ENCODE data around the gene APLNR.

Gene APLNR

DNA sequence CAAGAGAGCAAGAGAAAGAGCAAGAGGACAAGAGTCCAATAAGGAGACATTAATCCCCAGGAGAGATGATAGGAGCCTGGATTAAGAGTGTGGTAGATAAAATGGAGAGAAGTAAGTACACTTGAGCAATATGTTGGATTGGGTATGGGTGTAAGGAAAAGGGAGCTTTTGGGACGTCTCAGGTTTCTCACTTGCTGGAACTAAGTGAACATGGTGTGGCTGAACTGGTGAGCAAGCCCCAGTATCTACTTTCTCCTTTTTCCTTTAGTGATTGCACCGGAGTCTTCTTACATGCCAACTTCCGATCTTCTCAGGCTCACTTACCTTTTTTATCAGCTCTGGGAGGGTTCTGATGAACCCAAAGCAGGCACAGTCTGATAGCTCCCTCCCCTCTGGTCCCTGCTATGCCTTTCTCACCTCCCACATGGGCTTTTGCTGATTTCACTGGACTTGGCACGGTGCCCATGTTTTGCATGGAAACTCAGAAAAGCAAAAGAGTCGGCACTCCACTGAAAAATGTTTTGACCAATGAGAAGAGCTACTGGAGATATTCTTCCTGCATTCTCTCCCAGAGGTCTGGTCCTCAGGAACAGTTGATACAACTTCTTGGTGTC, 14.5 kb upstream of the APLNR start:
- DNase-seq (ENCODE audit: low spot score): no peak

DNA sequence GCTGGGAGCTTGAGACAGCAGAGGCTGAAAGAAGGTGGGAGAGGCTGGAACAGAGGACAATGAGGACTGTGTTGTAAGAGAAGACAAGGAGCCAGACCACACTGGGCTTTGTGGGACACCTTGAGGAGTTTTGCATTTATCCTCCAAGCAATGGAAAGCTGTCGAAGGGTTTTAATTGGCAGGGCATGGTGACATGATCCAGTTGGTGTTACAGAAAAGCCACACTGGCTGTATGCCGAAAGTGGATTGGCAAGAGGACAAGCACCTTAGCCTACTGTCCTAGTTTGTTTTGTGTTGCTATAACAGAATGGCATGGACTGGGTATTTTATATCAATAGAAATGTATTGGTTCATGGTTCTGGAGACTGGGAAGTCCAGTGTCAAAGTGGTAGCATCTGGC, 14.0 kb upstream of the APLNR start:
- no peak for DNase-seq (ENCODE audit: low spot score)

DNA sequence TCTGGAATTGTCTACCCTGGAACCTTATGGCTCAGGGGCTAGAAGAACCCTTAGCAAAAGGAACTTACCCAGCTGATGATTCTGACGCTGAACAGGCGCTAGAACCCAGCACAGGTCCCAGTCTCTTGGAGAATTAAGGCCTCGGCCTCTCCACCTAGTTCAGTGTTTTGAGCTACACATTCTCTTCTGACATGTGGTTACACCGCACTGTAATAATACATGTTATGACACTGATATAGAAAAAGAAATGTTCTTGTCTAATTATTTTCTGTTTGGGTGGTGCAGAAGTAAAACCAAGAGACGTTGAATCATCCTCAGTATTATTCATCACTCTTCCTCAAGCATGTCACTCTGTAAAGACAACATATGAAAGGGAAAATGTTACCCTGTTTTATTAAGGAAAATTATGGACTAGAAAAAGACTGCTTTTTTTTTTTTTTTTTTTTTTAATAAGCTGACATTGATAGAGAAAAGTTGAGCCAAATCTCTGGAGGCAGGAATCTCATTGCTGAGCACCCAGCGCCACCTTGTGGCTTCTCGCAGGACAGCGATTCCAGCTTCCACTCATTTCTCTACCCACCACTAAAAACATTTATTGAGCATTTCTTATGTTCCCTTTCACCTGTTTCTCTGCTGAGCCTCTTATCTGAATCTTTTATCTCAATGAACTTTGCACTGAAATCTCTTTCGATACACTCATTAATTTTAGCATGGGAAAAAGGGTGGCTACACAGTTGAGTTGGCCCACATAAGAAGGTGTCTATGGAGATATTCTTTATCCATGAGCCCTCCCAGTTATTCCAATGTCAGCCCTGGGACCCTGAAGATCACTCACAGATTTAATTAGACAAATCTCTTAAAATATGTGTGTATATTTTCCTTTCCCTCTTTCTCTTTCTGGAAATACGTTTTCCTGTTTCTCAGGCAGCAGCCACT, 12.6 kb upstream of the APLNR start:
- peak; percentile 31 for DNase-seq (ENCODE audit: low spot score)

DNA sequence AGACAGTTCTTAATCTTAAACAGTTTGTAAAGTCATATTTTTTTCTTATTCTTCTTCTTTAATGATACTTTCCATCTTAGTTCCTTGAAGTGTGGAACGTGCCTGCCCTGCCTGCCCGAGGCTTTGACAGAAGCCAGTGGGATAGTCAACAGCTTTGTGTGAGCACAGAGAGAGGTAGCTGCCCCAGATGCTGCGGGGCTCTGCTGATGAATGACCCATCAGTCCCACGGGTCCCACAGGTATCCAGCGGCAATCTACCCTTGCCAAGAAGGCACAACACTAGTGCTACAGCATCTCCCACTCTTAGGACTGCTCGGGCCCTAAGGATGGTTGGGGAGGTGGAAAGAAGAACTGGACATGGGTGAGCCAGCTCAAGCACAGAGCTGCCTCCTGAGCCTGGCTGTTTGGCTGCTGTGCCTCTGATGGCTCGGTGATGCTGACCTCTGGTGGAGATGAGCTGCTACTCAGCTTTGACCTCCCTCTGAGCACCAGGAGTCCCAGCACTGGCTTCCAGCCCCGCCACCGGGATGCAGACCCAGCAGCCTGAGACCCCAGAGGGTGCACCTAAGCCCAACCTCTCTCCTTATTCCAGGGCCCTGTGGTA, 11.8 kb upstream of the APLNR start:
- peak; percentile 46 for DNase-seq (ENCODE audit: low spot score)

DNA sequence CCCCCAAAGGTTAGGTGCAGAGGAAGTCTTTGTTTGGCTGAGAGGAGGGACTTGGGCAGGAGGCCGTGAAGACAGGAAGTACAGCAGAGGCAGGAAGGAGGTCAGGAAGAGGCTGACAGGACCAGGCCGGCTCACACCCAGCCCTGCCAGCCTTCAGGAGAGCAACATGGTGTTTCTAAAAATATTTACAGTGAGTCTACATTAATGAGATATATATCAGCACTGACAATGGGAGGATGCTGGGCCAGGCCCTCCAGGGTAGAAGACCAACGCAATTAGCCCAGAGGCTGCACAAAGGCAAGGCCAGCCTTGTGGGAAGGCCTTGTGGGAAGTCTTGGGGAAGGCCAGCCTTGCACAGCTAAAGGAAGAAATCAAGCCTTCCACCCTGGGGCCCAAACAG, 7.9 kb upstream of the APLNR start:
- DNase-seq (ENCODE audit: low spot score): no peak

DNA sequence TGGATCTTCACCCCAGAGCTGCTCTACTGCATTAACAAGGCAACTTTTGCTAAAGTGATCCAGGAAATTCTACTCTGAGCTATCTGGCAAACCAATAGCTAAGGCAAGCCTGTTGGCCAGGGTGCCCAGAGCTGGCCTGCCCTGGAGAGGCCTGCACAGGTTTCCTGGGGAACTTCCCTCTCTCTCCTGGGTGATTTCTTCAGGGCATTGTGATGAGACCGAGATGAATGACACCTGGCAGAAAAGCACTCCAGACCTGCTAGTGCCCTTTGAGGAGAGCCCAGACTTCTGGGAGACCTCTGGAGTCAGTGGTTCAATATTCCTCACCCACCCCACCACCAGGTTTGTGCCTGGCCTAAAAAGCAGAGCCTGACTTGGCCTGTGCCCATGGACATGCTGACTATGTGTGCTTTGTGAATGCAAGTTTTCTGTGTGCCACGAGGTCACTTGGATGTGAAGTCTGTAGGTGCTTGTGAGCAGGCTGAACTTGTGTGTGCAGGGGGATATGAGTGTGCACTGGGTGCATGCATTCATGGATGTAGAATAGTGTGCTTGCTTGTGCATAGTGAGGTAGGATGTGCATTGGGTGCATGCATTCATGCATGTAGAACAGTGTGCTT, 4.4 kb upstream of the APLNR start:
- DNase-seq (ENCODE audit: low spot score): no peak

DNA sequence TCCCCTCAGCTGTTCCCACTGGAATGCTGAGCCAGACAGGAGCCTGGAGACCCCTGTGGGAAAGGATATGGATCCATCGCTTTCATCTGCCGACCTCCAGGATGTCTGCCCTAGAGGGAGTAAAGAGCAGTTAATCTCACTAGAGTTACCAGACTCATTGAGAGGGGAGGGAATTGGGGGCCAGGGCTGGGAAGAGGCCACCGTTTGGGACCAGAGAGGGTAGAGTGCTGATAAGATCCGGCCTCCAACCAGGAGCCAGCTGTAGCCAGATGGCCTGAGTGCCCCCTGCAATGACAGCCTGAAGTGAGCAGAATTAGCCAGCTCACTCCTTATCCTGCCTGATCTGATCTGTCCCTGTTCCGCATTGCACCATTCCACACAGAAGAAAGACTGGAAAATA, 3.7 kb upstream of the APLNR start:
- no peak for DNase-seq (ENCODE audit: low spot score)

DNA sequence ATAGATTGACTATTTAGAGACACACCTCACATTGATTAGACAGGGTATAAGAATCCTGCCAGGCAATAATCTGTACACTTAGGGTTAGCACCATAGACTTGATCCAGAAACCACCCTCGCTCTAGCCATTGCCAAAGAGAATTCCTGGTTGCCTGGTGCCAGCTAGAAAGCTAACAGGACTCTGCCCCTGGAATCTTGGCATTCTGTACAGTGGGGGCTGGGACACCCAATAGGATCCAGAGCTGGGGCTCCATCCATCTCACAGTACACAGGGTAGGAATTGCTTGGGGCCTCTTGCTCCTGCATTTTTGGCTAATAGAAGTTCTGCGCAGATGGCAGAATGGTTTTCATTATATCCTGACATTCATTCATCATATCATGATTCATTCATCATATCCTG, 3.0 kb upstream of the APLNR start:
- no peak for DNase-seq (ENCODE audit: low spot score)

DNA sequence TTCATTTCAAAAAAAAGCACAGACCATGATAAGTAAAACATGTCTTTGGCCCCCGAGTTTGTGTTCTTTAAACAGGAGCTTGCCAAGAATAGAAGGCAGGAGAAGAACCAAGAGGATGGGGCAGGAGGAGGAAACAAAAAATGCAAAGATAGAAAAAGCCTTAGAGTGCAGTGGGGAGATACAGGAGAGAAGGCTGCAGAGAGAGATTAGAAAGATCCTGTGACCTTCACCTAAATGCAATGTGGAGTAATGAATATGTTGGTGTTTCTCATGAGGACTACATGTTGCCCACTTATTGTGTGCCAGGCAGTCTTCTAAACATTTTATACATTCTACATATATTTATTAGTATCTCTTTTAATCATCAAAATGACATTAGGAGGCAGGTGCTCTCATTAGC, 2.3 kb upstream of the APLNR start:
- no peak for DNase-seq (ENCODE audit: low spot score)

DNA sequence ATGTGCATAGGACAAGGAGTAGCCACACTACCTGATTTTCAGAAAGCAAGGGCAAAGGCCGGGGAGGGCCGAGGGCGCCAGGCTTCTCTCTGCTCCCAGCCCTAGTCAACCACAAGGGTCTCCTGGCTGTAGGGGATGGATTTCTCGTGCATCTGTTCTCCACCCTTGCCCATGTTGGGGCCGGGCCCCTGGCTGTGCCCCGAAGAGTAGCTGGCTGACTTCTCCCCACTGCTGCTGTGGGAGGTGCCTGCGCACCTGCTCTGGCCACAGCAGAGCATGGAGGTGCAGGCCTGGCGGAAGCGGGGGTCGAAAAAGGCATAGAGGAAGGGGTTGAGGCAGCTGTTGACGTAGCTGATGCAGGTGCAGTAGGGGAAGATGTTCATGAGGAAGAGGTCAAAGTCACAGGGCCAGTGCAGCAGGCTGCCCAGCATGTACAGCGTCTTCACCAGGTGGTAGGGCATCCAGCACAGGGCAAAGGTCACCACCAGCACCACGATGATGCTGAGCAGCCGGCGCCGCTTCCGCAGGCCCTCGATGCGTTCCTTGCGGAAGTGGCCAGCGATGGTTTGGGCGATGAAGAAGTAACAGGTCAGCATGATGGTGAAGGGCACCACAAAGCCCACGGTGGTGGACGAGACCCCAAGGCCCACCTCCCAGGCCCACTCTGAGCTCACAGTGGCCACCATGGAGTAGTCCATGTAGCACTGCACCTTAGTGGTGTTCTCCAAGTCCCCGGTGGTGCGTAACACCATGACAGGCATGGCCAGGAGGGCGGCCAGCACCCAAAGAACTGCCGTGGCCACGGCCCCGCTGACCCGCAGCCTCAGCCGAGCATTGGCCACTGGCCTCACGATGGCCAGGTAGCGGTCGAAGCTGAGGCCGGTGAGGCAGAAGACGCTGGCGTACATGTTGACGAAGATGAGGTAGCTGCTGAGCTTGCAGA, 1.0 kb downstream of the APLNR start:
- no peak for DNase-seq (ENCODE audit: low spot score)

DNA sequence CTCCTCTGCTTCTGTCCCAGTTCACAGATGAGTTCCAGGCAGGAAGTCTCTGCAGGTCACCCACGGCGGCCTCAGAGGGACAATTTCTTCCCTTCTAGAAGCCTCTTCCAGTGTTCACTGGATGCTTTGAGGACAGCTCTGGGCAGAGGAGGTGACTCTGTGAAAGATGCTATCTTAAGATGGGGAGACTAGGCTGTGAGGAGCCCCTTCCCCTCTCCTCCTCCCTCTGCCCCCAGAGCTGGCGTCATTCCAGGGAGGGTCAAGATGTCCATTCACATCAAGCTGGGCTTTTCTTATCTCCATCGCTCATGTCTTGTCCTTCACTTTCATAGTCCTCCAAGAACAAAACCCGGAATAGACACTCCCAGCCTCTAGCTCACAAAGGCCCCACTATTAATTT, 3.3 kb downstream of the APLNR start:
- DNase-seq (ENCODE audit: low spot score): no peak

DNA sequence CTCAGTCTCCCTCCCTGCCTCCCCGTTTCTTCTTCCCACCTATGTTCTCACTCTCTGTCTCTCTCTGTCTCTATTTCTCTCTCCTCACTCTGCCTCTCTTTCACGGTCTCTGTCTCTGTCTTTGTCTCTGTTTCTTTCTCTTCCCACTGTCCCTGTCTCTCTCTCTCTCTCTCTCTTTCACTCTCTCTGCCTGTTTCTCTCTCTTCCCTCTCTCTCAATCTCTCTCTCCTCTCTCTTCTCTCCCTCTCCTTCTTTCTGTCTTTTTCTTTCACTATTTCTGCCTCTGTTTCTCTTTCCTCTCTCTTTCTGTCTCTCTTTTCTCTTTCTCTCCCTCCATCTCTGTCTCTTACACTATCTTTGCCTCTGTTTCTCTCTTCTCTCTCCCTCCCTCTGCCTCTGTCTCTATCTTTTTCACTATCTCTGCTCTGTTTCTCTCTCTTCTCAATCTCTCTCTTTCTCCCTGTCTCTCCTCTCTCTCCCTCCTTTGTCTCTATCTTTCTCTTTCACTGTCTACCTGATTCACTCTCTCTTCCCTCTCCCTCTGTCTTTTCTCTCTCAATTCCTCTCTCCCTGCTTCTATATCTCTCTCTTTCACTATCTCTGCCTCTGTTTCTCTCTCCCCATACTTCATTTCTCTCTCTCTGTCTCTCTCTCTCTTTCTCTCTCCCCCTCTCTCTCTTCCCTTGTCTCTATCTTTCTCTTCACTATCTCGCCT, 5.4 kb downstream of the APLNR start:
- no peak for DNase-seq (ENCODE audit: low spot score)

DNA sequence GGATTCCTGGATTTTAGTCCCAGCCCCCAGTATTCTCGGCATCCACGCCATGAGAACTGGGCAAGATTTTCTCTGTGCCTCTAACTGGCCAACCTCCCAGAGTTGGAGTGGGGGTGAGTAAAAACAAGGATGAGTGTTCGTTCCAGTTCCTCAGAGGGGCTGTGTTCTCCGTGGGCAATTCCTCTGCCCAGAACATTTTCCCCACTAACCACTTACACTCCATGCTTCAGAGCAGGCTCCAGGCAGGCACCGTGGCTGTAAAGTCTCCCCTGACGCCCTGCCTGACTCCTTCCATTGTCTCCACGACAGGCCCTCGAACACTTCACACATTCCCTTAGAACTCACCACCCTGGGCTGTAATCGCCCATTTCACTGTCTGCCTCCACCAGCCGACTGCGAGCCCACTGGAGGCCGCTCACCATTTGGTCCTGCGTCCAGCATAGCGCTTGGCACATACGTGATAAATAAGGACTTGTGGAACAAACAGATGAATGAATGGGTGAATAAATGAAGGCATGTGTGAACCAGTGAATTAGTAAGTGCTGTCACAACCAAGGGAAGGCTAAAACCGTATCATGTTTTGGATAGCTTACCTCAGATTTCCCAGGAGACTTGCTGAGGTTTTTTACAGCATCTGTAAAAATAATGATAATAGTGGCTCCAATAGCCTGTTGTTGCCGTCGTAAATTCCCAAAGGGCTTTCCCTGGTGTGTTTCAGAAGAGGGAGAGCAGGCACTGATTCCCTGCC, 6.1 kb downstream of the APLNR start:
- DNase-seq (ENCODE audit: low spot score): no peak

DNA sequence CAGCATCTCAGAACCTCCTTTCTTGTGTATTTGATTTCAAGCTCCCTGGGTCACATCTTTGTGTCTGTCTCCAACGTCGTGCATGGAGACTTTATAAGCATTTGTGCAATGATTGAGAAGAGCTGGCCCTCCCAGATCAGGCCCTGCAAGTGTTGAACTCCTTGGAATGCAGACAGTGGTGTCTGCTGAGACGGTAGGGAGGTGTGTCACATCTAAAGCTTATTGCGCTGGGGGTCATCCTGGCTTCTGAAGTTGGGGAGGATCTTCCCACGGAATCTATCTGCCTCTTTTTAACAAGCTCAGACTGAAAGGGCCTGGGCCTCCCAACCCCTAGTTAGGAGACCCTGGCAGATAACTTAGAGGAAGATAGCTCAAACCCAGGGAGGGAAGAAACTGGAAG, 6.7 kb downstream of the APLNR start:
- no peak for DNase-seq (ENCODE audit: low spot score)

DNA sequence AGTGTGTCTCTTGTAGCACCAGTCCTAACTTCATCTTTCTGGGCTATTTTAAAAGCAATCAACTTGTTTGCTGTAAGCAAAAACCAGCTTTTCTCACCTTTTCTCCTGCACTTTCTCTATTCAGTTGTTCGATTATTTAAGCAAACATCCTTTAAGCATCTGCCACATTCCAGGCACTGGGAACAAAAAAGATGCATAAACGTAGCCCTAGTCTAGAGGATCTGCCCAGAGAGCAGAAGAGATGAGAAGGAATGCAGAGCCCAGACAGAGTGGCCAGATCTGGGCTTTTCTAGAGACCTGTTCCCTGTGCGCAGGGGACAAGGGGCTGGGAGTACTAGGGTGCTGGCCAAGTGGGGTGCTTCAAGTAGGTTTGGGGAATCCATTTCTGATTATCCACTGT, 8.4 kb downstream of the APLNR start:
- no peak for DNase-seq (ENCODE audit: low spot score)

DNA sequence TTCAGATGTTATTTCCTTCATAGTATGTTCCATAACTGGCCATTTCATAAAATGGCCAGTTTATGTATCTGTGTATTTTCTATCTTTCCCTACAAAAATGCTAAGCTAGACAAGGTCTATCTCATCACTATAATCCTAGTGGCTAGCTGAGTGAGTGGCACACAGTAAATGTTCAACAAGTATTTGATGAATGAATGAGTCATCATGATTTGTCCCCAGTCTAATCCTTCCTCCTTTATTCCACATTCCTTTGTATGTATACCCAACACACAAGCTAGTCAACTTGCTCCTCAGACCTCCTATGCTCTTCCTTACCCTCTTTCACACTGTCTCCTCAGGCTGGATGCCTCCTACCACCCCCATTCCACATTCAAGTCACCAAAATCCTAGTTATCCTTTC, 12.5 kb downstream of the APLNR start:
- no peak for DNase-seq (ENCODE audit: low spot score)

DNA sequence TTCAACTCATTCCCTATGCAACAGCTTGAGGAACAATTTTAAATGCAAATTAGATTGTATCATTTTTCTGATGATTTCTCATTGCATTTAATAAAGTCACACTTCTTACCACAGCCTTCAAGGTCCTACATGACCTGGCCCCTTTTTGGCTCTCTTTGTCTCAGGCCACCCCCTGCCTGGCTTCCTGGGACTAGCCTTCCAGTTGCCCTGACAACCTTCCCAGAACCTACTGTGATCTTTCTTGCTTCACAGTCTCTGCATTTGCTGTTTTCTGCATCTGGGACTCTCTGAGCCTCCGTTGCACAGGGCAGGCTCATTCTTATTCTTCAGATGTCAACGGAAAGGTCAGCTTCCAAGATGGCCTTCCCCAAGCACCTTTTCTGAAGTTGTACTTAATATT, 12.9 kb downstream of the APLNR start:
- DNase-seq (ENCODE audit: low spot score): no peak

DNA sequence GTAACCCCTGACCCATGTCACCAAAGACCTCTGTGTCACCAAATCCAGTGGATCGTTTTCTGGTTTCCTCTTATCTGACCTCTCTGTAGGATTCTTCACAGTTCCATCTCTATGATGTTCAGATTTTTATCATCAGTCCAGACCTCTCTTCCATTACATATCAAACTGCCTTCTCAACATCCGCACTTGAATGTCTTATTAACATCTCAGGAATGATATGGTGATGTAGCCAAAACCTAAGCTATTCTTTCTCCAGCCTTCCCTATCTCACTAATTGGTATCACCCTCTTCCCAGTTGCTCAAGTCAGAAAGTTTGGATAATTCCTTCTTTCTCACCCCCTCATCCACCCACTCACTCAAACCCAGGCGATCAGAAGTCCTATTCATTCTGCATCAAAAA, 13.4 kb downstream of the APLNR start:
- DNase-seq (ENCODE audit: low spot score): no peak

DNA sequence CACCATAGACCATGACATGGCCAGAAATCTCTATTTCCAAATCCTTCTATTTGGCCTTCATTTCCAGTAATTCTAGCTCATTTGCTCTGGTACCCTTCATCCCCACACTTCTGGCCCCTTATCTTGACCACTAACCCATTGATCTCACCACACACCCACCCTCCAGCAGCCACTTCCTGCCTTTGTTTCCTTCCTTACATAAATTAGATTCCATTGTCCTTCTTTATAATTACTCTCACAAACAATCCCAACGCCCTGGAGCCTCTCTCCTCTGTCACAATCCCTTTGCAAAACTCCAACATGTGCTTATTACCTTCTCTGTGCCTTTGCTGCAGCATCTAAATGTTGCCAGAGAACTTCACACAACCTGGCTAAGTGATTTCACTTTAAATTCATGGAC, 14.8 kb downstream of the APLNR start:
- no peak for DNase-seq (ENCODE audit: low spot score)

DNA sequence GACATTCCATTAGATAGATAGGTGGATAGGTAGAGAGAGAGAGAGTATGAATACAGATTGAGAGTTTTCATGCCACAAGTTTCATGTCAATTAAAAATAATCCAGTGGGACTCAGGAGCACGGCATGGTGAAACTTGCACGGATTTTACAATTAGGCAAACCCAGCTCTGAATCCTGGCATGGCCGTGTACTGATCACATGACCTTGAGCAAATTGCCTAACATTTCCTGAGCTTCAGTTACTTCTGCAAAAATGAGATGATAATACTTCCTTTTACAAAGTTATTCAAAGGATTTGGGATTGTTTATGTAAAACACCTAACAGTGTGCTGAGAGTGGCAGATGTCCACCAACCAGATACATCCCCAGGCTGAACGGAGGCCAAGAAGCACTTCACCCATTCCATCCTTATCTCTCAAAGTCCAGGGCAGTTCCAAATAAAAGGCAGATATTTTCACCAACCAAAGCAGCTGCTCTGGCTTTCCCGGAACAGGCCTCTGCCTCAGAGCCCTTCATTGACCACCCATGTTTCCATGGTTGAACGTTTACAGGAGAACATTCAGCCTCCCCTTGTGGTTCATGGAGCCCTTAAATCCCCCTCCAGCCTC, 17.9 kb downstream of the APLNR start:
- no peak for DNase-seq (ENCODE audit: low spot score)

Measured in cerebellar cortex (tissue), 1 donor.